Upper lobe of left lung (tissue), 4 donors: ENCODE results near the gene KAT2B.

Experiments
- POLR2AphosphoS5 ChIP-seq, 2 donors: sonication (generic); formaldehyde crosslinking; IDR thresholded peaks; one replicate each; pipeline ENCODE4 v1.5.1; 2017; ENCODE audit warnings: antibody characterized with exemption in 2 of 2
- TF ChIP-seq, protein P1 (sequence below), 6 experiments: fragments of 450-650 bp in 4 of 6; fragments of 200-600 bp in 2 of 6; sonication (generic) in 2 of 6; IDR thresholded peaks; one replicate each; pipeline ENCODE4 v1.5.1; 2016 to 2019; ENCODE audit warnings: antibody characterized with exemption in 6 of 6

DNA sequence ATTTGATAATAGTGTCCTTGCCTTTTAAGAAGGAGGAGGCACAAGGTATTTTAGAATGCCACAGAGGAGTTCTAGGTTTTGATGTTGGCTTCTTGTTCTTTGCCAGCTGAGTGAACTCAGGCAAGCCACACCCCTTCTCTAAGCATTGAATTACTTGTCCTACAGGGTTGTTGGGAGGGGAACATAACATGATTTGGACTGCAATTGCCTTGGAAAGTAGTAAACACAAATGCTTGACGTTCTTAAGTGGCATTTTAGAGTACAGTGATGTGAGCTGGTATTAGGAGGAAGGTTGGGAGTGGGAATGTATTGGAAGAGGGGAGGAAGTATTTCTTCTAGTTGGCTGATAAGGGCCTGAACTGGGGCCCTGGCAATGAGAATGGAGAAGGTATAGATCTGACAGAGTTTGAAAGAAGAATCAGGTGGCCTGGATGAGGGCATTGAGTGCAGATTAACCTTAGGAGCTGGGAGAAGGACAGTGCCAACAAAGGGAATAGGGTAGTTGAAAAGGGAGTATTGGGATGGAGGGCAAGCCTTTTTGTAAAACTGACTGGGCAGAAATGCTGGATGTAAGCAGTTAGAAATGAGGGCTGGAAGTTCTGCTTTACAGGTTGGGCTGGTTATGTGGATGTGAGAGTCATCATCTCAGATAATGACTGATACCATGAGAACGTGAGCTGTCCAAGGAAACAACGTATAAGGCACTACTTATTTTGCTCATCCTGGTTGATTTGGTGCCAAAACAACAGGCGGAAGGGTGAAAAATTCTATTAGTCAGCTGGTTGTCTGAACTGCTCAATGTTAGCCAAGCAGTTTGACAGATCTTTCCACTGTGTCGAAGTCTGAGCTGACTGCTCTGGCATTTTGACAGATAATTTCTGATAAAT lies 16.7 kb downstream of the KAT2B start:
- TF ChIP-seq, protein P1, sequence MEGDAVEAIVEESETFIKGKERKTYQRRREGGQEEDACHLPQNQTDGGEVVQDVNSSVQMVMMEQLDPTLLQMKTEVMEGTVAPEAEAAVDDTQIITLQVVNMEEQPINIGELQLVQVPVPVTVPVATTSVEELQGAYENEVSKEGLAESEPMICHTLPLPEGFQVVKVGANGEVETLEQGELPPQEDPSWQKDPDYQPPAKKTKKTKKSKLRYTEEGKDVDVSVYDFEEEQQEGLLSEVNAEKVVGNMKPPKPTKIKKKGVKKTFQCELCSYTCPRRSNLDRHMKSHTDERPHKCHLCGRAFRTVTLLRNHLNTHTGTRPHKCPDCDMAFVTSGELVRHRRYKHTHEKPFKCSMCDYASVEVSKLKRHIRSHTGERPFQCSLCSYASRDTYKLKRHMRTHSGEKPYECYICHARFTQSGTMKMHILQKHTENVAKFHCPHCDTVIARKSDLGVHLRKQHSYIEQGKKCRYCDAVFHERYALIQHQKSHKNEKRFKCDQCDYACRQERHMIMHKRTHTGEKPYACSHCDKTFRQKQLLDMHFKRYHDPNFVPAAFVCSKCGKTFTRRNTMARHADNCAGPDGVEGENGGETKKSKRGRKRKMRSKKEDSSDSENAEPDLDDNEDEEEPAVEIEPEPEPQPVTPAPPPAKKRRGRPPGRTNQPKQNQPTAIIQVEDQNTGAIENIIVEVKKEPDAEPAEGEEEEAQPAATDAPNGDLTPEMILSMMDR (IDR thresholded peaks at IDR 0.05): no peak
- no peak for TF ChIP-seq POLR2AphosphoS5 (IDR thresholded peaks at IDR 0.05)
